ENCODE measurements around the gene MYO5B.
"Not testable (repeated sequence)": the region's sequence is repeated elsewhere in the genome, so short reads cannot be mapped to it uniquely, and the experiment has no call there.

GRCh38 chr18:50241768-50242167 lies 46.8 kb upstream of the MYO5B start:
- not testable (repeated sequence) for TF ChIP-seq CTCF, POLR2A (IDR thresholded peaks at IDR 0.05)

All from Peyer's patch (tissue), 4 donors.